PC-3 (cell line): Measurements from ENCODE around the gene CD79A.

Experiments
- CTCF ChIP-seq: fragments of 300-600 bp; sonication (generic); conservative IDR thresholded peaks from 2 replicates; pipeline ENCODE4 v1.5.1; 2017; ENCODE audit warnings: antibody characterized with exemption, low read depth, mild to moderate bottlenecking, low read length
- EZH2phosphoT487 ChIP-seq: fragments of 300-600 bp; sonication (generic); IDR thresholded peaks from 2 replicates; pipeline ENCODE4 v1.6.1; 2018; ENCODE audit warnings: mild to moderate bottlenecking, antibody characterized with exemption, low read length, borderline replicate concordance

- no peak for TF ChIP-seq CTCF
- TF ChIP-seq EZH2phosphoT487, result no peak
Measured at GRCh38 chr19:41928221-41928683, 51.2 kb downstream of the CD79A start, which contains the start of gene ERFL.
